HG03108 (cell line): ENCODE results near the gene TULP4.
"Not testable (repeated sequence)": the region's sequence is repeated elsewhere in the genome, so short reads cannot be mapped to it uniquely, and the experiment has no call there.

ENCODE experiments used
- ATAC-seq: cut with Tn5 transposase; IDR thresholded peaks from one replicate; pipeline ENCODE4 v1.9.1; 2021; ENCODE audit warnings: moderate library complexity; ENCODE audit not compliant: unreplicated experiment

TULP4 gene

GRCh38 chr6:158324136-158324535, 11.9 kb downstream of the TULP4 start:
- ATAC-seq: no peak

GRCh38 chr6:158327211-158327610, 14.9 kb downstream of the TULP4 start:
- no peak for ATAC-seq

GRCh38 chr6:158328952-158329351, 16.7 kb downstream of the TULP4 start:
- no peak for ATAC-seq

DNA sequence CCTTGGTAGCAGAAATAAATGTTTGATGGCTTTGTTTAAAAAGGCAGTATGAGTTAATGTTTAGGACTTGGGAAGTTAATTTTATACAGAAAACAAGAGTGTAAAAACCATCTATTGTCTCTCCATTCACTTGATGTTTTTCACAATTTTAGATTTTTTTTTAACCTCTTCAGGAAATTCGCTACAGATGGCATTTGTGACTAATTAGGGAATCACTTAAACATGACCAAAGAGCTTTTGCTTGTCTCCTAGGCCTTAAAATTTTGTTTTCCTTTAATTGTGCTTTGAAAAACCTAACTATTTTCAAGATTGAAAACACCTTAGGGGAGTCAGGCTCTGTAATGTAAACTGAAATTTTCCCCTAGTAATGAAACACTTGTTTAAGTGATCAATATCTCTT, 17.3 kb downstream of the TULP4 start:
- no peak for ATAC-seq

DNA sequence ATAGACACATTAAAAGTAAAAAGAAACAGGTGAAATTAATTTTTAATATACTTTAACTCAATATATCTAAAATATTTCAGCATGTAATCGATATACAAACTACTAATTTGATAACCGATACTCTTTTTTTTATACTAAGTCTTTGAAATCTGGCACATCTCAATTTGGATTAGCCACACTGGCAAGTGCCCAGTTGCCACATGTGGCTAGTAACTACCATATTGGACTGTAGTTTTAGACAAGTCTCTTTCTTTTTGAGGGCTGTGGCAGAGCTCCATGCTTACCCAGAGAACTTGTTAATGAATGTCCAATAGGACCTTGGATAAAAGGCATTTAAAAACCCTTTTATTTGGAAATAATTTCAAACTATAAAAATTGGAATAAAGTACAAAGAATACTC, 17.8 kb downstream of the TULP4 start:
- no peak for ATAC-seq

GRCh38 chr6:158332237-158332636, 20.0 kb downstream of the TULP4 start:
- no peak for ATAC-seq

- ATAC-seq: no peak
Measured at GRCh38 chr6:158333094-158333493, 20.8 kb downstream of the TULP4 start.

DNA sequence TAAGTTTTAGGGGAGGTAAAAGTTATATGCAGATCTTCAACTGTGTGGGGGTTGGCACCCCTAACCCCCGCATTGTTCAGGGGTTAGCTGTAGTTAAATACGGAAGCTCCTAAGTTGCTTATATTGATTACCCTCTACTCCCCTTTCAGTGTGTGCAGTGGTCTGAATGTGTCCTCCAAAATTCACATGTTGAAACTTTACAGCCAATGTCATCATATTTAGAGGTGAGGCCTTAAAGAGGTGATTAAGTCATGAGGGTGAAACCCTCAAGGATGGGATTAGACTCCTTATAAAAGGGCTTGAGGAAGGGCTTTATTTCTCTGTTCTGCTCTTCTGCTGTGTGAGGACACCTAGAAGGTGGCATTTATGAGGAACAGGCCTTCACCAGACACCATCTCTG, 22.3 kb downstream of the TULP4 start:
- ATAC-seq: no peak

DNA sequence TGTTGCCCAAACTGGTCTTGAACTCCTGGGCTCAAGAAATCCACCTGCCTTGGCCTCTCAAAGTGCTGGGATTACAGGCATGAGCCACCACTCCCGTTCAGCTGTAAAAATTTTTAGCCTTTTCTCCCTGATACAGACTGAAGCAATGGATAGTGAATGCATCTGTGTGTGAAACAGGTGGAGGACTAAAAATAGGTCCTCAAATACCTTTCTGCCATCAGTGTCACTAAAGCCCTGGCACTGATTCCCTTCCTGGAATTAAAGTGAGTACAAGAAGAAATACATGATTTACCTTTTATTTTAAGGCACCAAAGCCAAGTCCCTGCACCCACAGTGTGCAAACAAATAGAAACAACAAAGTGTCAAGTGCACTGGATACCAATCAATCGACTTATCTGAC, 25.1 kb downstream of the TULP4 start:
- ATAC-seq: no peak

- no peak for ATAC-seq
Measured at GRCh38 chr6:158338311-158339112, 26.2 kb downstream of the TULP4 start.

DNA sequence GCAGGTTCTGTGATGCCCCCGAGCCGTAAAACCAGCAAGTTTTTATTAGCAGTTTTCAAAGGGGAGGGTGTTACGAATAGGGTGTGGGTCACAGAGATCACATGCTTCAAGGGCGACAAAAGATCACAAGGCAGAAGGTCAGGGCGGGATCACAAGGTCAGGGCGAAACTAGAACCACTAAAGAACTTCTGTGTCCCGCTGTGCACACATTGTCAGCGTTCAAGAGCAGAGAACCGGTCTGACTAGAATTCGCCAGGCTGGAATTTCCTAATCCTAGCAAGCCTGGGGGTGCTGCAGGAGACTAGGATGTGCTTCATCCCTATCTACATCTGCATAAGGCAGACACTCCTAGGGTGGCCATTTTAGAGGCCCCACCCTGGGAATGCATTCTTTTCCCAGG, 26.9 kb downstream of the TULP4 start:
- ATAC-seq: not testable (repeated sequence)

GRCh38 chr6:158340252-158340651, 28.0 kb downstream of the TULP4 start:
- no peak for ATAC-seq

DNA sequence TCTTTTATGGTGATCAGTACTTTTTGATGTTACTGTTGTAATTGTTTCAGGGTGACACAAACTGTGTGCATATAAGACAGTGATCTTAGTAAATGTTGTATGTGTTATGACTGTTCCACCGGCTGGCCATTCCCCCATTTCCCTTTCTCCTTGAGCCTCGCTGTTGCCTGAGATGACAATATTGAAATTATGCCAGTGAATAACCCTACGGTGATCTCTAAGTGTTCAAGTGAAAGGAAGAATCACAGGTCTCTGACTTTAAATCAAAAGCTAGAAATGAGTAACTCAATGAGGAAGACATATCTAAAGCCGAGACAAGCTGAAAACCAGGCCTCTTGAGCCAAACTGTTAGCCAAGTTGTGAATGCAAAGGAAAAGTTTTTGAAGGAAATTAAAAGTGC, 32.3 kb downstream of the TULP4 start:
- ATAC-seq: peak; percentile 87

GRCh38 chr6:158345444-158345843, 33.2 kb downstream of the TULP4 start:
- not testable (repeated sequence) for ATAC-seq

- no peak for ATAC-seq
Measured at GRCh38 chr6:158347335-158347734, 35.1 kb downstream of the TULP4 start.

DNA sequence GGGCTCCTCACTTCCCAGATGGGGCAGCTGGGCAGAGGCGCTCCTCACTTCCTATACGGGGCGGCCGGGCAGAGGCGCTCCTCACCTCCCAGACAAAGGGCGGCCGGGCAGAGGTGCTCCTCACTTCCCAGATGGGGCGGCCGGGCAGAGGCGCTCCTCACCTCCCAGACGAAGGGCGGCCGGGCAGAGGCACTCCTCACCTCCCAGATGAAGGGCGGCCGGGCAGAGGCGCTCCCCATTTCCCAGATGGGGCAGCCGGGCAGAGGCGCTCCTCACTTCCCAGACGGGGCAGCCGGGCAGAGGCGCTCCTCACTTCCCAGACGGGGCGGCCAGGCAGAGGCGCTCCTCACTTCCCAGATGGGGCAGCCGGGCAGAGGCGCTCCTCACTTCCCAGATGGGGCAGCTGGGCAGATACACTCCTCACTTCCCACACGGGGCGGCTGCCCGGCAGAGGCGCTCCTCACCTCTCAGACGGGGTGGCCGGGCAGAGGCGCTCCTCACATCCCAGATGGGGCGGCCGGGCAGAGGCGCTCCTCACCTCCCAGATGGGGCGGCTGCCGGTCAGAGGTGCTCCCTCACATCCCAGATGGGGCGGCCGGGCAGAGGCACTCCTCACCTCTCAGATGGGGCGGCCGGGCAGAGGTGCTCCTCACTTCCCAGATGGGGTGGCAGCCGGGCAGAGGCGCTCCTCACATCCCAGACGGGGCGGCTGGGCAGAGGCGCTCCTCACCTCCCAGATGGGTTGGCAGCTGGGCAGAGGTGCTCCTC, 36.7 kb downstream of the TULP4 start:
- ATAC-seq: not testable (repeated sequence)

DNA sequence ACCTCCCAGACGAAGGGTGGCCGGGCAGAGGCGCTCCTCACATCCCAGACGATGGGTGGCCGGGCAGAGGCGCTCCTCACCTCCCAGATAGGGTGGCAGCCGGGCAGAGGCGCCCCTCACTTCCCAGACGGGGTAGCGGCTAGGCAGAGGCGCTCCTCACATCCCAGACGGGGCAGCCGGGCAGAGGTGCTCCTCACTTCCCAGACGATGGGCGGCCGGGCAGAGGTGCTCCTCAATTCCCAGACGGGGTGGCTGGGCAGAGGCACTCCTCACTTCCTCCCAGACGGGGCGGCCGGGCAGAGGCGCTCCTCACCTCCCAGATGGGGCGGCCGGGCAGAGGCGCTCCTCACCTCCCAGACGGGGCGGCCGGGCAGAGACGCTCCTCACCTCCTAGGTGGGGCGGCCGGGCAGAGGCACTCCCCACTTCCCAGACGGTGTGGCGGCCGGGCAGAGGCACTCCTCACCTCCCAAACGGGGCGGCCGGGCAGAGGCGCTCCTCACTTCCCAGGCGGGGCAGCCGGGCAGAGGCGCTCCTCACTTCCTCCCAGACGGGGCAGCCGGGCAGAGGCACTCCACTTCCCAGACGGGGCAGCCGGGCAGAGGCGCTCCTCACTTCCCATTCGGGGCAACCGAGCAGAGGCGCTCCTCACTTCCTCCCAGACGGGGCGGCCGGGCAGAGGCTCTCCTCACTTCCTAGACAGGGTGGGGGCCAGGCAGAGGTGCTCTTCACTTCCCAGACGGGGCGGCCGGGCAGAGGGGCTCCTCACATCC, 37.4 kb downstream of the TULP4 start:
- not testable (repeated sequence) for ATAC-seq

GRCh38 chr6:158350731-158351130, 38.5 kb downstream of the TULP4 start:
- not testable (repeated sequence) for ATAC-seq

- no peak for ATAC-seq
Measured at GRCh38 chr6:158353883-158354877, 41.9 kb downstream of the TULP4 start.
